IPS-NIHi7 (cell line): Measurements from ENCODE around the gene NETO2.
"Not testable (repeated sequence)": the region's sequence is repeated elsewhere in the genome, so short reads cannot be mapped to it uniquely, and the experiment has no call there.

ENCODE experiments used
- DNase-seq: peaks from one replicate; pipeline ENCODE4 v3.0.0; 2012; ENCODE audit warnings: mixed read lengths; ENCODE audit errors: extremely low spot score

Gene NETO2, protein sequence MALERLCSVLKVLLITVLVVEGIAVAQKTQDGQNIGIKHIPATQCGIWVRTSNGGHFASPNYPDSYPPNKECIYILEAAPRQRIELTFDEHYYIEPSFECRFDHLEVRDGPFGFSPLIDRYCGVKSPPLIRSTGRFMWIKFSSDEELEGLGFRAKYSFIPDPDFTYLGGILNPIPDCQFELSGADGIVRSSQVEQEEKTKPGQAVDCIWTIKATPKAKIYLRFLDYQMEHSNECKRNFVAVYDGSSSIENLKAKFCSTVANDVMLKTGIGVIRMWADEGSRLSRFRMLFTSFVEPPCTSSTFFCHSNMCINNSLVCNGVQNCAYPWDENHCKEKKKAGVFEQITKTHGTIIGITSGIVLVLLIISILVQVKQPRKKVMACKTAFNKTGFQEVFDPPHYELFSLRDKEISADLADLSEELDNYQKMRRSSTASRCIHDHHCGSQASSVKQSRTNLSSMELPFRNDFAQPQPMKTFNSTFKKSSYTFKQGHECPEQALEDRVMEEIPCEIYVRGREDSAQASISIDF

GRCh38 chr16:47143677-47144558 is at the start of gene NETO2:
Gene NETO2, minus strand, starts transcription at chr16:47143945. Its CDS starts 333 bp downstream, at chr16:47143612.
- DNase-seq: peak; percentile 81

DNA sequence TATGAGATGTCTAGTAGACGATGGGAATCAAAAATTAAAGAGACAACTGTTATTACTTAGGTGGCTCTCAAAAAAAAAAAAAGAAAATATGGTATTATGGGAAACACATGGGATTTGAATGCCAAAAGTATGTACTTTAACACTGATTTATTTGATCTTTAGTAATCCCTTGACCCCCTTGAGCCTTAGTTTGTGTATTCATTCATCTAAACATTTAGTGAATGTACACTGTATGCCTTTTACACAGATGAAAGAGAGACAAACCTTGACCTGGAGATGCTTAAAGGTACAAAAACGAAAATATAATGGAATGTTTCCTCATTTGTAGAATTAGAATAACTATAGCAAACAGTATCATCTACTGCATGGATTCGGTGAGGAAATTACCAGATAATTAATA is 38.6 kb upstream of the NETO2 start:
- DNase-seq: no peak

DNA sequence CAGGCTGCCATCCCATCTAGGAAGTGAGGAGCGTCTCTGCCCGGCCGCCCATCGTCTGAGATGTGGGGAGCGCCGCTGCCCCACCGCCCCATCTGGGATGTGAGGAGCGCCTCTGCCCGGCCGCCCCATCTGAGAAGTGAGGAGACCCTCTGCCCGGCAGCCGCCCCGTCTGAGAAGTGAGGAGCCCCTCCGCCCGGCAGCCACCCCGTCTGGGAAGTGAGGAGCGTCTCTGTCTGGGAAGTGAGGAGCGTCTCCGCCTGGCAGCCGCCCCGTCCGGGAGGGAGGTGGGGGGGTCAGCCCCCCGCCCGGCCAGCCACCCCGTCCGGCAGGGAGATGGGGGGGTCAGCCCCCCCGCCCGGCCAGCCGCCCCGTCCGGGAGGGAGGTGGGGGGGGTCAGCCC is 37.3 kb upstream of the NETO2 start:
- DNase-seq: not testable (repeated sequence)

- DNase-seq: no peak
Measured at GRCh38 chr16:47180073-47180472, 36.3 kb upstream of the NETO2 start.

DNA sequence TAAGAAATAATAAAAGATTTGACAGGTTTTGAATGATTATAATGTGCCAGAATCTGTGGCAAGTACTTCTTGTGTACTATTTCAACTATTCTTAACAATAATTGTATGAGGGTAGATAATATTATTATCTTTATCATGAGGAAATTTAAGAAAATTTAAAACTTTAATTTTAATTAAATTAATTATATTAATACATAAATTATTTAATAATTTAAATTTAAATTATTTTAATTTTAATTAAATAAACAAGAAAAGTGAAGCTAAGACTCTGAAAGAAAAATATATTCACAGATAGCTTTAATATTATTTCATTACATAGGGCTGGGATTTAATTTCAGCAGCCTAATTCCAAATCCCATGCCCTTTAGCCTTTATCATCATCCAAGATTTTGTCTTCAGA is 31.4 kb upstream of the NETO2 start:
- DNase-seq: no peak

DNA sequence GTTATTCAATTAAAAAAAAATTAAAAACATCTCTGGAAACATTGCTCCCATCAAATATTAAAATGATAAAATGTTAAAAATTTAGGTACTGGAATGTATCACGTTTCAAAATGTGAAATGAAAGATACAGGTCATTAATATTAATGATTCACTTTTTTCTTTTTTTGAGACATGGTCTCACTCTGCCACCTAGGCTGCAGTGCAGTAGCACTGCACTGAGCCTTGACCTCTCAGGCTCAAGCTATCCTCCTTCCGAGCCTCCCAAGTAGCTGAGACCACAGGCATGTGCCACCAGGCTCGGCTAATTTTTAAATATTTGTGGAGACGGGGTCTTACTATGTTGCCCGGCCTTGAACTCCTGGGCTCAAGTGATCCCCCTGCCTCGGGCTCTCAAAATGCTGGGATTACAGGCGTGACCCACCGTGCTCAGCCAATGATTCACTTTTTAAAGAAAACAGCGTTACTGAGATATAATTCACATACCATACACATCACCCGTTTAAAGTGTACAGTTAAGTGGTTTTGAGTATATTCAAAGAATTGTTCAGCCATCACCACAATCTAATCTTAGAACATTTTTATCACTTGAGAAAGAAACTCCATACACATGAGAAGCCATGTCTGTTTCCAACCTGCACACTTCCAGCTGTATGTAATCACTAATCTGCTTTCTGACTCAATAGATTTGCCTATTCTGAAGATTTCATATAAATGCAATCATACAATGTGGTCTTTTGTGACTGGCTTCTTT is 19.1 kb upstream of the NETO2 start:
- no peak for DNase-seq

- DNase-seq: no peak
Measured at GRCh38 chr16:47161464-47161863, 17.7 kb upstream of the NETO2 start.

GRCh38 chr16:47160422-47160821 is 16.7 kb upstream of the NETO2 start:
- no peak for DNase-seq

GRCh38 chr16:47158992-47159391 is 15.2 kb upstream of the NETO2 start:
- no peak for DNase-seq

GRCh38 chr16:47156680-47157215 is 13.0 kb upstream of the NETO2 start:
- no peak for DNase-seq

- not testable (repeated sequence) for DNase-seq
Measured at GRCh38 chr16:47152501-47152900, 8.8 kb upstream of the NETO2 start.

DNA sequence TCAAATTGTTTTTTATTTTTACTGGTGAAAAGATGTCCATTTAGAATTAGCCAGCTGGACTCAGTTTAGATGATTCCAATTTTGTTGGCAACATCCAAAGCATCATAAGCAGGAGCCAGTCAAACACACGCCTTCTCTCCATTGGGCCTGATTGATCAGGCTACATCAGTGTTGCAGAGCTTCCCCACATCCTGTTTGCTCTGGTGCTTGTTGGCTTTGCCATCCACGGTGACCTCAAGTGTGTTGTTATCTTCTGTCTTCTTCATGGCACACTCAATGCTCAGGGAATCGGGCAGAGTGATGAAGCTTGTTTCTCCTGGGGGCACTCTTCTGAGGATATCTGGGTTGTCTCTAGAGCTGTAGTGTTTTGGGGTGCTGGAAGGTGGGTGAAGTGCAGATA is 6.3 kb upstream of the NETO2 start:
- DNase-seq: no peak

- no peak for DNase-seq
Measured at GRCh38 chr16:47144559-47144877, 773 bp upstream of the NETO2 start.

GRCh38 chr16:47142821-47143676 is 696 bp downstream of the NETO2 start:
- peak; percentile 85 for DNase-seq

DNA sequence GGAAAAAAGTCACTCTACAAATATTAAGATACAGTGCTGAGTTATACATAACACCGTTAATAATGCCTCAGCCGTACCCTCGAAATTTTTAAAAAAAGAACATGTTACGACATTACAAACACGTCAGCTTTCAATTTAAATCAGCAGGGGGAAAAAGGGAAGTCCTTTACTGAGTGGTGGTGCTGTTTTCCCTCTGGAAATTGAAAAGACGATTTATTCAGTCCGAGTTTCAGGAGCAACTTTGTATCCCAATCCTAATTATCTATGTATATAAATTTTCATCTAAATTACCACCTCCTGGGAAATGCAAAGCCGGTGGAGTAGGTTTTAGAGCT is 1.3 kb downstream of the NETO2 start:
- DNase-seq: no peak

- peak; percentile 87 for DNase-seq
Measured at GRCh38 chr16:47141773-47142485, 1.8 kb downstream of the NETO2 start.

- no peak for DNase-seq
Measured at GRCh38 chr16:47140686-47141085, 3.1 kb downstream of the NETO2 start.

DNA sequence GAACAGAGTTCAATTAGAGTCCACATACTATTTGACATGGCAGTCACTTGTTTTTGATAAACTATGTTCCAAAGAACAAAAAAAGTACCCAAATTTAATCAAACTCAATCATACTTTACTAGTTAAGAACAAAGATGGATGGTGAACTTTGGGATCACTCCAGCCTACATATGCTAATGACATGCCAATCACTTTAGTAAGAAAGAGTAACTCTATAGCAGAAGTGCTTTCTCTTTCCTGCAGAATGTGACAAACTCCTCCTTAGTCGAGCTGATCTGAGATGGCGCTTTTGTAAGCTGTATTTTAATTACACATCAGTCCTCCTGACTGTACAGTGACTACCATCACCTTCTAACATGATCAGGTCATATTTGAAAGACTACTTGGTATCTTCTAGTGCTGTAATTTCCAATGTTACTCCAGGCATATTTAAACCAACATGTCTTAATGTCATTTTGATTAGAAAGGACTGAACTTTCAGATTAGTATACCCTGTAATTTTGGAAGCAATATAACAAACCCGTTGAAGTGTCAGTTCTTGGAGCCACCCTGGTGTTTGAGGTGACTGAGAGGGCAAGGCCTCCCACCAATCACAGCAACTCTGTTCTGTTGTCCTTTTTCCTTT is 4.1 kb downstream of the NETO2 start:
- DNase-seq: no peak

GRCh38 chr16:47137925-47138324 is 5.8 kb downstream of the NETO2 start:
- not testable (repeated sequence) for DNase-seq
